GM19395 (cell line): ENCODE data around the gene PLTP.
A peak's percentile ranks its signal among the peaks of the same experiment; 100 is the strongest.
"Not testable (repeated sequence)": the region's sequence is repeated elsewhere in the genome, so short reads cannot be mapped to it uniquely, and the experiment has no call there.

Experiments used
- ATAC-seq: cut with Tn5 transposase; IDR thresholded peaks from one replicate; pipeline ENCODE4 v1.9.1; 2021; ENCODE audit warnings: mild to moderate bottlenecking, moderate library complexity; ENCODE audit not compliant: unreplicated experiment

Gene PLTP

DNA sequence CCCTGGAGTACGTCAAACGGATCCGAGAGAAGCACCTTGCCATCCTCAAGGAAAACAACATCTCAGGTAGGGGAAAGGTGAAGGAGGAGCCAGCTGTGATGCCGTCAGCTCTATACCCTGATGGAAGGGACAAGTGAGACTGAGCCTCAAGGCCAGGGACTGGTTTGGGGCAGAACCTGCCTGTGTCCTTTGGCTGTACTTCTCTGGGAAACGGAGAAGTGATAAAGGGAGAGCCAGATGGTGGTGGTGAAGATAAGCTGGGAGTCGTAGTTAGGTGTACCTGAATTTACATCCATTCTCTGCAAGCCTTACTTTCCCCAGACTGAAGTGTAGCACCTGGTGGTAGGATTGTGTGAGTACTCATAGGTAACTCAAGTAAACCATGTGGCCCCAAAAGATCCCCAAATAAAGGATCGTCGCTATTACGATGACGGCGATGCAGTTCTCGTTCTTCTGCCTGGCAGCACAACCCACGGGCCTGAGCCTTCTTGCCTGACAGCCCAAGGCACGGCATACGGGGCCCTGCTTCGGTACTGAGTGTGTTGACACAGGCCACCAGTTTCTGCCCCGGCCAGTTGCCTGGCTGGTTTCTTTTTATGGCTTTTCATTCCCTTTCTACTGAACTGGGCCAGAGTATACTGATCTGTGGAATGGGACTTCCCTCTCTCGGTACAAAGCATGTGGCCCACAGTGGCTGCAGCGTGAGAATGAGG is 33.2 kb upstream of the PLTP start:
- ATAC-seq: no peak

DNA sequence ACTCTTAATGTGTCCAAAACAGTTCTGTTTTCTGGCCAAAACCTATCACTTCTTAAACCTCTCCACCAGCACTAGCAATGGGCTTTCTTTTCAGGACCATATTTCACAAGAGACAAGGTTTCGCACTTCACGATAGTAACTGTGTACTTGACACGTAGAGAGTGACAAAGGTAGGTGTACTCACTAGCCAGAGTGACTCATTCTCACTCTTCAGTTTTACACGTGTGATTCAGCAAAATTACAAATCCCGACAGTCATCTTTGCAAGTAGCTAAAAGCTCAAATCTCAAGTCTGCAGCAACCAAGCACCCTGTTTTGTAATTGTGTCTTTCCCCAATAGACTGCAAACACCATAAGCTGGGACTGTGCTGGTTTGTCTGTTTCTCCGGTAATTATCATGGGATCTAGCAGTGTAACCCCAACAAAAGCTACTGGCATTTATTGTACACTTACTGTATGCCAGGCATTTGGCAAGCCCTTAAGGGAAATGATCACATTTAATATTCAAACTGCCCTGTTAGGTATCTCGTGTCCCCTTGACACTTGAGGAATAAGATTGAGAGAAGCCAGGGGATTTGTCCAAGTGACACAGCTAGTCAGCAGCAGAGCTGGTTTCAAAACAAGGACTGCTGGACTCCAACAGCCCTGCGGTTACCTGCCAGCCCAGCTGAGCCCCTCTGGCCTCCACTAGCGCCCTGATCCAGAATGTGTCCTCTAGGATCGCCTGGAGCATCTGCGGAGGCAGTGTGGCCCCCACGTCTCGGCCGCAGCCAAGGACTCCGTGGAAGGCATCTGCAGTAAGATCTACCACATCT is 32.4 kb upstream of the PLTP start:
- ATAC-seq: no peak

DNA sequence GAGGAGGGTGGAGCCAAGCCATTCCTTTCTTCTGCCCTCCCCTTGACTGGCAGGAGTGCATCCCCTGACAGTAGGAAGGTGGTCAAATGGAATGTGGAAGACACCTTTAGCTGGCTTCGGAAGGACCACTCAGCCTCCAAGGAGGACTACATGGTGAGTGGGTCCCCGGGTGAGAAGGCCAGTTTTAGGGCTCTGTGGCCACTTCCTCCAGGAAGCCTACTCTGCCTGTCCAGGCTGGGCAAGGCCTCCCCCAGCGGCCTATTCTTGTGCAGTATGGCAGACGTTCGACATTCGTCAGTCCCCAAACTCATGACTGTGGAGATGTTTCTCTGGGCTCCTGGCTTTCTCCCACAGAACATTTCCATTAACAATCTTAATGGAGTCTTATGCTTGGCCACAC is 31.7 kb upstream of the PLTP start:
- ATAC-seq: no peak

DNA sequence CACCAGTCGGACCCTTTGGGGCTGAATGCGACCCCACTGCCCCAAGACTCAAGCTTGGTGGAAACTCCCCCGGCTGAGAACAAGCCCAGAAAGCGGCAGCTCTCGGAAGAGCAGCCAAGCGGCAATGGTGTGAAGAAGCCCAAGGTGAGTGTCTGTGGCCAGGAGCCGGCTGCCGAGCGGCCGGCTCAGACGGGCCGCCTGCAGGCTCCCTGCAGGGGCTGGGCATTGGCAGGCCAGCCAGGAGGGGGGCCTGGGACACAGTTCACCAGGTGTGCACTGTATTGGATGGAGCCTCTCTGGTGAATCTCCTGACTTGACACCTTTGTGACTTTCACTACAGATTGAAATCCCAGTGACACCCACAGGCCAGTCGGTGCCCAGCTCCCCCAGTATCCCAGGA is 28.5 kb upstream of the PLTP start:
- no peak for ATAC-seq

DNA sequence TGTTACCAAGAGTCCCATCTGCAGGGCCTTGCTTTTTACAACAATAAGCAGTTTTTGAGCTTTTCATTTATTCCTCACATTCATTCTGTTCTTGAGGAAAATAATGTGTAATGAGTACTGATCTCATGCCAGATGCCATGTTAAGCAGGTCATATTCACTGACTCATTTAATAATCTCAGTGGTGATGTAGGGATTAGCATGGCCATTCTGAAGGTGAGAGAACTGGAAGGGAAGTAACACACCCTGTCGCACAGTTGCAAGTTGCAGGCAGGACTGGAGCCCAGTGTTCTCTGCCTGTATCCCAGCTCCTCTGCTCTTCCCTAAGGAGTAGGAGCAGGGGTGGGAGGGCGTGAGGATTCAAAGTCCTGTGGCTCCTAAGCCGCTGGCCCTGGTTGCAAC is 28.1 kb upstream of the PLTP start:
- ATAC-seq: no peak

DNA sequence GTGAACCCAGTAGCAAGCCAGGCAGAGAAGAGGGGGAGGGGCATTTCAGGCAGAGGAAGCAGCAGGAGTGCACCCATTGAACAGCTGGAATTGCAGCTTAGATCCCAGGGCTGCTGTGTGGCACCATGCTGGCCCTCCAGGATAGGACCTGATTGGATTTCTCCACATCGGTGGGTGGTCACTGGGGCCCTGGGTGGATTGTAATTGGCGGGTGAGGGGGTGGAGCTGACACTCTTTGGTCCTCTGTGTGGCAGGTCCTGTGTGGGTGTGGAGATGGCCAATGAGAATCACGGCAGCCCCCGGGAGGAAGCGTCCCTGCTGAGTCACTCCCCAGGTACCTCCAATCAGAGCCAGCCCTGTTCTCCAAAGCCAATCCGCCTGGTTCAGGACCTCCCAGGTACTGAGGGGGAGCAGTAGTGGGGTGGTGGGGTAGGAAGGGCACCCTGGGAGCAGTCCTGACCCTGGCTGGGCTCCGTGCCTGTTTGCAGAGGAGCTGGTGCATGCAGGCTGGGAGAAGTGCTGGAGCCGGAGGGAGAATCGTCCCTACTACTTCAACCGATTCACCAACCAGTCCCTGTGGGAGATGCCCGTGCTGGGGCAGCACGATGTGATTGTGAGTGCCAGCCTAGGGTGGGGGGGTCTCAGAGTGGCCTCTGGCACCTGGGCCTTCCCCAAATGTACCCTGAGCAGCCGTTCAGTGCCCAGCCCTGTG is 26.9 kb upstream of the PLTP start:
- ATAC-seq: no peak

DNA sequence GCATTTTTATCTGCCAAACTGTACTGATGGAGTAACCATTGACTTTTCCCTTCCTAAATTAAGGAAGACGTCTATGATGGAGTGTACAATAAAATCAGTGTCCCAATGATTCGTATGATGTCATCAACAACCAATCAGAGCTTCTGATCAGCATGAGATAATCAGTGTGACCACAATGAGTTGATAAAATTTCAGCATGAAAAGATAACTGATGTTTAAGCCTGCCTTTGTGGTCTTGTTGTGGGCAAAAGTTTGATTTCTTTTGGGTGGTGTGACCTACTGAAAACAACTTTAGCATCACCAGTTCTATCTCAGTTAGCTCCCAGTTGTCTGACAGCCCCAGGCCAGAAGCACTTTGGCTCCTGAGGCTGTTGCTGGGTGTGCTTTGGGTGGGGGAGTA is 25.8 kb upstream of the PLTP start:
- ATAC-seq: no peak

DNA sequence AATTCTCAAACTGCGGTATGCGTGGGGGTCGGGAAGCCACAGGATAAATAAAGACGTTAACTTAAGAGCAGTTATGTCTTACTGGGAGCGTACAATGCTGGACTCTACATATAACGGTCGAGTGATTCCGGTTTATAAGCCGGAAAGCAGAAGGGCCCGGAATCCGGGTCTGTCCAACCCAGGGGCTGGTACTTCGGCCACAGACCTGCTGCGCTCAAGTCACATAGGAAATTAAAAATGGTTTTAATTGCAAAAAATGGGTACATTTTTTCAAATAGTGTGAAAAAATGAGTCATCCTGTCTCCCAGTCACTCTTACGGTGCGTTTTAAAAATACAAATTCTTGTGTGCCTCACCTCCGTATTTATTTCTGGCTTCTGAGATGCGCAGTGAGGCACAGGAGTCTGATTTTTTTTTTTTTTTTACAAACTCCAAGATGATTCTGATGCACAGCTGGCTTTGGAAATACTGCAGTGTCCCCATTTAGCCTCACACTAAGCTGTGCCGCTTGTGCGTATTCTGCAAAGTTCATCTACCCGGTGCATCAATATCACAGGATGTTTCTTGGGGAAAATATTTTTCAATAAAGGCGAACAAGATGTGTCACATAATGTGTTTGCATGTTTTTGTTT is 23.6 kb upstream of the PLTP start:
- peak; percentile 28 for ATAC-seq

DNA sequence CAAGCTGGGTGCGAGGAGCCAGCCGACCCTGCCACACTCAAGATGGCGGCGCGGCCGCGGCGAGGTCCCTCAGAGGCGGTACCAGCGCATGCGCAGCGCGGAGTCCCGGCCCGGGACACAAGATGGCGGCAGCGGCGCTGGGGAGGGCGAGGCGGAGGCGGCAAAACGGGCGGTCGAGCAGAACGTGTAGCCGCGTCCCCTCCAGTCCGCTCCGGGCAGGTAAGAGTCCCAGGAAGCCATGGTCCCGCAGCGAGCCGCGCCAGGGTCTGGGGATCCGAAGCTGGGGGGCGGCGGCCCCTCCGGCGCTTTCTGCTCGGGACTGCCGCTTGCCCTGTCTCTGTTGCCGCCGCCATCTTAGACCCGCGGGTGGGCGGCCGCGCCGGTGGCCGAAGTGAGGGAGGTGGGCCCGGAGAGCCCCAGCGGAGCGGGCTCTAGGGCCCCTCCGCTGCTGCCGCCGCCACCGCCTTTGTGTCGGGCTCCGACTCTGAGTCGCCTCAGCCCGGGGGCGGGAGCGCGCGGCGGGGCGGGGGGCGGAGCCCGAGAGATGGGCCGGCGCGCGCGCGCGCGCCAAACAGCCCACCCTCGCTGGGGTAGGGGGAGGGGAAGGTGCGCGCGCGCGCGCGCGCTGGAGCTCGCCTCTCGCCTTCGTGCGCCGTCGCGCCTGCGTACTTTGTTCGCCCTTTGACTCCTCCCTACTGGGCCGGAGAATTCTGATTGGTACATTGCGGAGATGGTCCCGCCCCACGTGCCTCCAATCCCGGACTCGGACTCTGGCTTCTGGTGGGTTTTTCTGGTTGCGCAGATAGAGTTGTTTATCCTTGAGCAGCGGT is 22.8 kb upstream of the PLTP start, which contains the start of gene PCIF1:
TSS of gene PCIF1 (plus strand) at position 98 of the 830 bp plus-strand sequence. CDS start 4,317 bp downstream, outside the sequence.
- peak; percentile 75 for ATAC-seq

DNA sequence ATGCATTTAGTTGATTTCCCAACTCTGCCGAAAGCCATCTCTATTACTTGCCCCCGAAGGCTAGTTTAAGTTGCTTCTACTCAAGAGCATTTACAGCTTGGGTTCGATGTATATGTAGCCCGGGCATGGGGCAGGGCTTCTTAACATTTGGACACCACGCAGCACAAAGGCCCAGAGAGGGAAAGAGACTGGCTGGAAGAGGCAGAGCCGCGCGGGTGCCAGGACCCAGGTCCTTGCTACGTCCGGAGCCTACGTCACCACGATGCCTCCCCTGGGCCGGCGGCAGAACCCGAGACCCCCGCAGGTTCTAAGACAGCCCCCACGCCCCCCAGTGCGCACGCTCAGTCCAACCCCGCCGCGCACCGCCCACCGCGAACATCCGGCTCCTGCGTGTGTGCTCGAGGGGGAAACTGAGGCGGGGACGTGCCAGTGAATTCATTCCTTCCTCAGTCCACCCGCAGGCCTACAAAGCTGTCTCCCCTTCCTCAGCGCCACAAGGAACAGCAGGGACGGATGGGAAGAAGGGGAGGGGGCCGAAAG is 22.2 kb upstream of the PLTP start:
- ATAC-seq: peak; percentile 23

DNA sequence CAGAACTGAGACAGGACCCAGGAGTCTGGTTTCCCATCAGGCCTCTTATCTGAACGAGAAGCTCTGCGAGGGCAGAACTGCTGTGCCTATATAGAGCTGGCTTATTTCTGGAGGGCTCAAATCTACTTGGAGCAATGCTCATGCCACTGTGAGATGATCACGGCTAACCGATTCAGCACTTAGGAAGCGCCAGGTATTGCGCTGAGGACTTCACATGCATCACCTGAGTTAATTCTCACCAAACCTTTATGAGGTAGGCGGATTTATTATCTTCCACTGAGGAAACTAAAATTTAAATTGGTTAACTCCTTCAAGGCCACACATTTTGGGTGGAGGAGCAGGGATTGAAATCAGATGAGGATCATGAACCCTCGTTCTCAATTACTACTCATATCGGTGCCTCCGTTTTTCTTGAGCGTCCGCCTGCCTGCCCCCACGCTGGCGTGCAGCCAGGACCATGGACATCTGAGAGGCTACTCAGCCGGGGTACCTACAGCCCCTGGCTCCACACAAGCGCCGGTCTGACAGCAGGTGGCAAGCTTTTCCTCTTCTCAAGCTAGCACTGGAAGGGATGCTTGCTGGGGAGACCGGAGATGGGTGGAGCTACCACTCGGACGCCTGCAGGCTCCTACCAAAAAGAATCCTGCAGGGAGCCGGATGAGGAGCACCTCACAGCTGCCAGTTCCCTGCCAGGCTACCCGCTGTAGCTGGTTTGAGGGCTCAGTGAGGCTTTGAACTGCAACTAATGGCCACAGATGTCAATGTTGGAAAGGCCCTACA is 21.5 kb upstream of the PLTP start:
- no peak for ATAC-seq

DNA sequence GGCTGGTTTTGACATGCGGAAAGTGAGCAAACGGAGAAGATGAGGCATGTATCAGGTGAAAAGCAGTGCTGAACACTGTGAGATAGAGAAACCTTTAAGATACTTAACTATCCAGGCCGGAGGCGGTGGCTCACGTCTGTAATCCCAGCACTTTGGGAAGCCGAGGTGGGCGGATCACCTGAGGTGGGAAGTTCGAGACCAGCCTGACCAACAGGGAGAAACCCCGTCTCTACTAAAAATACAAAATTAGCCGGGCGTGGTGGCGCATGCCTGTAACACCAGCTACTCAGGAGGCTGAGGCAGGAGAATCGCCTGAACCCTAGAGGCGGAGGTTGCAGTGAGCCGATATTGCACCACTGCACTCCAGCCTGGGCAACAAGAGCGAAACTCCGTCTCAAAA is 19.7 kb upstream of the PLTP start:
- ATAC-seq: not testable (repeated sequence)

DNA sequence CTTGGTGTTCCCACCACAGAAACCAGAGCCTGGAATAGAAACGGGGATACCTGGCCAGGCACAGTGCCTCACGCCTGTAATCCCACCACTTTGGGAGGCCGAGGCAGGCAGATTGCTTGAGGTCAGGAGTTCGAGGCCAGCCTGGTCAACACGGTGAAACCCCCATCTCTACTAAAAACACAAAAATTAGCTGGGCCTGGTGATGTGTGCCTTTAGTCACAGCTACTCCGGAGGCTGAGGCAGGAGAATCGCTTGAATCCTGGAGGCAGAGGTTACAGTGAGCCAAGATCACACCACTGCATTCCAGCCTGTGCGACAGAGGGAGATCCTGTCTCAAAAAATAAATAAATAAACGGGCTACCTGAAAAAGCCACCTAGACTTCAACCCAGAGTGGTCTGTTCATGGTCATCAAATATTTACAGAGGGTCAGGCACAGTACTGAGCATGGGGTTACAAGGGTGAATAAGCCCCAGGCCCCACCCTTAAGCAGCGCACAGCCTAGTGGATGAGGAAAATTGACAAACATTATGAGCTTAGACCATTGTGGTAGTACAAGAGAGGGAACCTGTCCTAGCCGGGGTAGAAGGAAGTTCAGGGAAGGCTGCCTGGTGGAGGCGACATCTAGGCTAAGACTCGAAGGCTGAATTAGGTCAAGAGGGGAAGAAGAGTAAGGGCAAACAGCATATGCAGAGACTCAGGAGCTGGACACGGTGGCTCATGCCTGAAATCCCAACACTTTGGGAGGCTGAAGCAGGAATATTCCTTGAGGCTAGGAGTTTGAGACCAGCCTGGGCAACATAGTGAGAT is 15.3 kb upstream of the PLTP start:
- ATAC-seq: no peak

DNA sequence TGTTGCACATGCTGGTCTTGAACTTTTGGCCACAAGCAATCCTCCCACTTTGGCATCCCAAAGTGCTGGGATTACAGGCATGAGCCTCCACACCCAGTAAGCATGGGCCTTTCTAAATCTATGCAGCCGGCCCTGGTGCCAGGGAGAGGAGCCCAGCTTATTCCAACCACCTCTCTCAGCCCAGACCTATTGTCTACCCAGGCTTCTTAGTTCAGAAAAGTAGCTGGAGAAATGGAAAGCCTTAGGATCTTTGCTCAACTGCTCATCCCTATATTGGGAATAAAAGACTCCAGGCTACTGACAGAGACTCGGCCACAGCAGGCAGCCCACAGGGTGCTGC is 14.7 kb upstream of the PLTP start:
- no peak for ATAC-seq

DNA sequence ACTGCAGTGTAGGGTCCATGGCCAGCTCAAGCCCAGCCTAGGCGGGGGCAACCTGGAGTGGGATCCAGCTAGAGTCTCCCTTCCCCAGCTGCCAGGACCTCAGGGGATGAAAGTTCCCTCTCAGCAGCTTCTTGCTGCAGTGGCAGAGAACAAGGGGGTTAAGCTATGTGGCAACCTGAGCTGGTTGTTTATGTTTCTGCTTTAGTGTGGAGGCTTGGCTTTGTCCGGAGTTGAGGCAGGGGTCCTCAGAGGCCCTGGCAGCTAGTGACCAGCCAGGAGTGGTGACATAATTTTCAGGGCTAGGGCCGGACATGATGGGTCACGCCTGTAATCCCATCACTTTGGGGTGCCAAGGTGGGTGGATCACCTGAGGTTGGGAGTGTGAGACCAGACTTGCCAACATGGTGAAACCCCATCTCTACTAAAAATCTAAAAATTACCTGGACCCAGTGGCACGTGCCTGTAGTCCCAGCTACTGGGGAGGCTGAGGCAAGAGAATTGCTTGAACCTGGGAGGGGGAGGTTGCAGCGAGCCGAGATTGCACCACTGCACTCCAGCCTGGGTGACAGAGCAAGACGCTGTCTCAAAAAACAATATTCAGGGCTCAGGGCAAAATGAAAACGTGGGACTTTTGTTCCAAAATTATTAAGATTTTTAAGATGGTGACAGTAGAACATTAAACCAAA is 14.0 kb upstream of the PLTP start:
- ATAC-seq: no peak

DNA sequence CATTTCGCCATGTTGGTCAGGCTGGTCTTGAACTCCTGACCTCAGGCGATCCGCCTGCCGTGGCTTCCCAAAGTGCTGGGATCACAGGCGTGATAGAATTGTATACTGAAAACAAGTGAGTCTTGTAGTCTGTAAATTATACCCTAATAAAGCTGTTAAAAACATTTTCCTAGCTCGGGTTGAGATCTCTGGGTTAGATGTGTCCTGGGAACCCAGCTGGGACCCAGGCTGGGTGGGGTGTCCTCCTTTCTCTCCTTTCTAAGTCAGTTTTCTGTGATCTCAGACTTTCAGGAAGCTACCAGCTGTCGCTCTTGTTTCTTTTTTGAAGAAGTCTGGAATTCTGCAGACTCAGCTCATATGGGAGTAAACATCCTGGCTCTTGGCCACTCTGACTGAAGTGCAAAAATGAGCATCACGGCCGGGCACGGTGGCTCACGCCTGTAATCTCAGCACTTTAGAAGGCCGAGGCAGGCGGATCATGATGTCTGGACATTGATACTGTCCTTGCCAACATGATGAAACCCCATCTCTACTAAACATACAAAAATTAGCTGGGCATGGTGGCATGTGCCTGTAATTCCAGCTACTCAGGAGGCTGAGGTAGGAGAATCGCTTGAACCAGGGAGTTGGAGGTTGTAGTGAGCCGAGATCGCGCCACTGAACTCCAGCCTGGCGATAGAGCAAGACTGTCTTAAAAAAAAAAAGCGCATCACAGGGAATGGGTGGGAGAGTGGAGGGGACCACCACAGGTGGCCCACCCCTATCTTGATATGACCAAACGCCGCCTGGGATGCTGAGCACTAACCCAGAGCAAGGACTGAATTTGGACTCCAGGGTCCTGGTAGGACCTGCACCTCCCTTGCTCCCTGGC is 12.7 kb upstream of the PLTP start:
- no peak for ATAC-seq
